Esophagus muscularis mucosa (tissue), 4 donors: ENCODE data around the gene SMIM33. TPM values are rescaled to one million over a fixed set of nuclear protein-coding genes. Genes with fewer than 3 reads are reported as not detected.
A peak's percentile ranks its signal among the peaks of the same experiment; 100 is the strongest.

Source experiments
- DNase-seq: peaks from one replicate; pipeline ENCODE4 v3.0.0-alpha.2; 2017; ENCODE audit errors: extremely low spot score
- H3K27ac ChIP-seq, 4 donors: fragments of 200-600 bp; sonication (generic); replicated peaks in 1 of 4; 1 replicate in 3 of 4; 2 replicates in 1 of 4; pipeline ENCODE4 v1.5.1; 2016 to 2019; ENCODE audit warnings: mild to moderate bottlenecking in 1 of 4
- H3K27me3 ChIP-seq, 4 donors: fragments of 200-600 bp; sonication (generic); one replicate each; pipeline versions ENCODE4 v1.5.1 to v1.6.0; 2016 to 2019
- H3K36me3 ChIP-seq, 4 donors: fragments of 200-600 bp; sonication (generic); one replicate each; pipeline ENCODE4 v1.5.1; 2016 to 2019
- H3K4me1 ChIP-seq, 4 donors: fragments of 200-600 bp; sonication (generic); one replicate each; pipeline ENCODE4 v1.5.1; 2016 to 2019
- H3K4me3 ChIP-seq, 4 donors: fragments of 200-600 bp; sonication (generic); 1 replicate in 2 of 4; 2 replicates in 2 of 4; pipeline ENCODE4 v1.5.1; 2016 to 2019; ENCODE audit warnings: mild to moderate bottlenecking in 4 of 4, moderate library complexity in 1 of 4
- H3K9me3 ChIP-seq, 4 donors: fragments of 200-600 bp; sonication (generic); 1 replicate in 3 of 4; 2 replicates in 1 of 4; pipeline ENCODE4 v1.5.1; 2016 to 2019
- CTCF ChIP-seq, 3 experiments: fragments of 200-600 bp in 2 of 3; fragments of 450-650 bp in 1 of 3; sonication (generic) in 2 of 3; IDR thresholded peaks; one replicate each; pipeline ENCODE4 v1.5.1; 2017 to 2019; ENCODE audit warnings: antibody characterized with exemption in 3 of 3, mild to moderate bottlenecking in 2 of 3, moderate library complexity in 1 of 3
- EP300 ChIP-seq: sonication (generic); formaldehyde crosslinking; IDR thresholded peaks from one replicate; pipeline ENCODE4 v1.6.1; 2017; ENCODE audit warnings: antibody characterized with exemption
- POLR2A ChIP-seq: fragments of 450-650 bp; IDR thresholded peaks from one replicate; pipeline ENCODE4 v1.6.1; 2017; ENCODE audit warnings: antibody characterized with exemption, moderate library complexity, mild to moderate bottlenecking, low read depth
- POLR2AphosphoS5 ChIP-seq, 2 donors: sonication (generic); formaldehyde crosslinking; IDR thresholded peaks; one replicate each; pipeline ENCODE4 v1.6.1; 2017; ENCODE audit warnings: antibody characterized with exemption in 2 of 2
- WGBS: methylation state at CpG from one replicate; pipeline ENCODE4 v1.1.5; 2018; 5-methylcytosine and 5-hydroxymethylcytosine counted together
- intact Hi-C: fragments of 100-400 bp; cut with DNase I; formaldehyde crosslinking; loops from one replicate; pipeline ENCODE4 v1.15.1; 2023
- small RNA-seq, 3 donors: library from RNA; depleted of rRNA; stranded (forward); fragments of <200 nt; gene quantifications; one replicate each; pipeline ENCODE3, GENCODE V24; 2016
- total RNA-seq, 4 donors: library from RNA; depleted of rRNA; stranded (reverse); fragments of >200 nt; gene quantifications; one replicate each; pipeline versions ENCODE4 v1.1.0 to v1.2.1, GENCODE V29; 2016

The SMIM33 gene
- total RNA-seq, 4 donors from 2014 or later: not detected

DNA sequence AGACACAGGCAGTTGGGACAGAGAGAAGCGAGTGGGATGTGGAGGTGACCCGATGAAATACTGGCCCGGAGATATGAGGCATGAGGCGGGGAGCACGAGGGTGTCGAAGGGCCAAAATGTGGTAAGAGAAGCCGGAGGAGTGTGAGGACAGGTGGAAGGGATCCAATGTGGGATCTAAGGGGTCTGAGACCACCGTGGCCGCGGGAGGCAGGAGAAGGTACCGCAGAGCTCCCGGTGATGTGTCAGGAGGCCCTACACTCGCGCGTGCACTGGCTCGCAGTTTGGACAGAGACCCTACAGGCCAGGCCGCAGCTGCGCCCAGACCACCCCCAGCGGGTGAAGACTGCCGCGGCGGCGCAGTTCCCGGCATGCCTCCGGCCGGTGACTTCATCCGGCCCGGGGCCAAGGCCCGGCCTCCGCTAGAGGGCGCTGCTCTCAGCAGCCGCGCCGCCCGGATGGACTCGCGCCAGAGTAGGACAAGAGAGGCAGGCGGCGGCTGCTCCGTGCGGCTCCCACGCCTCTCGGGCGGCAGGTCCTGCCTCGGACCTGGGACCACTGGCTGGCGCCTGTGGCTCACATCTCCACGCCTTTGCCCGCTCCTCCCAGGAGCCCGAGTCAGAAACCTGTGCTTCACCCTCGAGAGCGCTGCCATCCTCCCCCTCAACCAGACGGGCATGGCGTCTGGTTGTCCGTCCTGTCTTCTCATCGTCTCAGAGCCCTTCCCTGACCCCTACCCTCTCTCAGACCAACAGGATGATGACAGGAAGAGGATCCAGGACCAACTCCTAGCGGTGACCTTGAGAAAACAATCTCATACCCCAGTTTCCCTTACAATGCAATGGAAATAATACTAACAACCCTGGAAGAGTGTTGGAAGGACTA, 47.1 kb downstream of the SMIM33 start:
- H3K36me3 ChIP-seq: no peaks in the 10 kb centered on the region
- peak overlapping the region; percentile 84 to 87 (median 84) for H3K27ac ChIP-seq
- H3K27me3 ChIP-seq: no peaks in the 10 kb centered on the region
- DNase-seq: peak; percentile 97
- H3K9me3 ChIP-seq: no peaks in the 10 kb centered on the region
- 7% methylated on average over 43 of the region's 56 CpGs for WGBS
- intact Hi-C loops: loop anchor here (1.0 to 5.0 kb wide), 3 partner anchors 44 to 96 kb away; partner anchors contain the start of genes DNAJC18 and UBE2D2
- H3K4me3 ChIP-seq: peak overlapping the region; percentile 51 to 67 (median 60)
- peaks cover 7 to 21% (median 12%) of the 10 kb centered on the region in 4 donors for H3K4me1 ChIP-seq
- TF ChIP-seq POLR2A: no peak
- TF ChIP-seq CTCF (IDR thresholded peaks at IDR 0.05): peak; percentile 95 to 97 (median 97)
- TF ChIP-seq EP300: no peak
- peak; percentile 90 to 95 for TF ChIP-seq POLR2AphosphoS5 (IDR thresholded peaks at IDR 0.05)

Small RNA genes within 50 kb of the gene (small RNA-seq; reads per million reads assigned to genes)
- gene RNU5B-4P: 0 reads per million in 3 donors

Other genes starting within 250 kb of the SMIM33 start
- gene MATR3, start 177.3 kb upstream of the SMIM33 start, total RNA-seq: 100 to 1,000 TPM; 164 to 234 (median 220) TPM
- gene PAIP2, start 129.2 kb upstream of the SMIM33 start, total RNA-seq: 100 to 1,000 TPM in 1 of 4 donors, 10 to 100 TPM in 3; 73.6 to 111 (median 97.0) TPM
- gene SLC23A1, start 87.7 kb upstream of the SMIM33 start, total RNA-seq: not detected
- gene MZB1, start 81.1 kb upstream of the SMIM33 start, total RNA-seq: under 1 TPM in 2 of 4 donors, not detected in 2; 0.78 to 0.99 TPM
- 10 to 100 TPM in 2 of 4 donors, 1 to 10 TPM in 2; 2.5 to 11.0 (median 7.8) TPM for gene PROB1, start 75.9 kb upstream of the SMIM33 start, total RNA-seq
- 1 to 10 TPM; 2.9 to 6.5 (median 4.8) TPM for gene SPATA24, start 66.9 kb upstream of the SMIM33 start, total RNA-seq
- 10 to 100 TPM in 3 of 4 donors, 1 to 10 TPM in 1; 8.3 to 15.4 (median 13.4) TPM for gene DNAJC18, start 31.5 kb upstream of the SMIM33 start, total RNA-seq
- gene ECSCR, start 8.3 kb upstream of the SMIM33 start, total RNA-seq: 10 to 100 TPM in 3 of 4 donors, 1 to 10 TPM in 1; 7.9 to 42.9 (median 31.4) TPM
- 10 to 100 TPM; 22.0 to 82.8 (median 52.4) TPM for gene STING1, start 11.8 kb downstream of the SMIM33 start, total RNA-seq
- 100 to 1,000 TPM in 1 of 4 donors, 10 to 100 TPM in 3; 86.9 to 104 (median 91.5) TPM for gene UBE2D2, start 90.3 kb downstream of the SMIM33 start, total RNA-seq
- 10 to 100 TPM; 22.0 to 32.4 (median 27.8) TPM for gene CXXC5, start 177.3 kb downstream of the SMIM33 start, total RNA-seq